Measurements from ENCODE around the gene SHISA2.
"Not testable (repeated sequence)": the region's sequence is repeated elsewhere in the genome, so short reads cannot be mapped to it uniquely, and the experiment has no call there.

- TF ChIP-seq POLR2AphosphoS5, POLR2A (IDR thresholded peaks at IDR 0.05; ENCODE audit: low read depth, low read length): not testable (repeated sequence)
Observed at GRCh38 chr13:26072335-26072734, 20.5 kb upstream of the SHISA2 start.

Data from GM12892 (cell line).